GM12872 (cell line): ENCODE measurements around the gene SLC6A19.
A peak's percentile ranks its signal among the peaks of the same experiment; 100 is the strongest.

Experiments
- CTCF ChIP-seq: IDR thresholded peaks from 3 replicates; pipeline ENCODE4 v1.5.1; 2011; ENCODE audit warnings: low read depth, mild to moderate bottlenecking, low read length, moderate library complexity; ENCODE audit not compliant: insufficient read depth

SLC6A19 gene

GRCh38 chr5:1242733-1243486, 41.5 kb downstream of the SLC6A19 start:
- no peak for TF ChIP-seq CTCF

- TF ChIP-seq CTCF, result no peak
Observed at GRCh38 chr5:1243487-1244130, 42.2 kb downstream of the SLC6A19 start.

GRCh38 chr5:1244255-1244654, 42.9 kb downstream of the SLC6A19 start:
- no peak for TF ChIP-seq CTCF

GRCh38 chr5:1244976-1245375, 43.6 kb downstream of the SLC6A19 start:
- peak; percentile 11; the same call in 1 of the 3 replicates for TF ChIP-seq CTCF

- TF ChIP-seq CTCF, result no peak
Observed at GRCh38 chr5:1245905-1246576, 44.6 kb downstream of the SLC6A19 start.

- no peak for TF ChIP-seq CTCF
Observed at GRCh38 chr5:1246711-1247431, 45.5 kb downstream of the SLC6A19 start.

GRCh38 chr5:1247811-1248210, 46.4 kb downstream of the SLC6A19 start:
- TF ChIP-seq CTCF, result no peak
